GM12878 (cell line): ENCODE measurements around the gene MCFD2. TPM values are rescaled to one million over a fixed set of nuclear protein-coding genes. Genes with fewer than 3 reads are reported as not detected.
"Not testable (repeated sequence)": the region's sequence is repeated elsewhere in the genome, so short reads cannot be mapped to it uniquely, and the experiment has no call there.

Source experiments
- ATAC-seq: fragments of 200-7000 bp; cut with Tn5 transposase; 3 replicates; pipeline ENCODE4 v1.9.1; 2020; ENCODE audit warnings: mild to moderate bottlenecking, moderate library complexity
- BruUV-seq: library from RNA; stranded (reverse); fragments of 400-500 nt; replicated peaks from 2 replicates; lab custom pipeline; 2021; lab: Mats Ljungman, UMichigan
- CTCF ChIA-PET: fragments of 300-600 bp; sonication (Branson Sonifier 250); formaldehyde crosslinking; extraction: SDS; loops from one replicate; lab custom pipeline; 2021; ENCODE audit warnings: inconsistent platforms; lab: Yijun Ruan, JAX
- POLR2A ChIA-PET: fragments of 350-600 bp; formaldehyde crosslinking; extraction: SDS; loops from one replicate; lab custom pipeline; 2021; ENCODE audit warnings: inconsistent platforms; lab: Charles Lee
- RAD21 ChIA-PET: fragments of 300-600 bp; sonication (Branson Sonifier 250); formaldehyde crosslinking; loops from one replicate; lab custom pipeline; 2023; ENCODE audit warnings: antibody characterized with exemption; ENCODE audit not compliant: unreplicated experiment; lab: Charles Lee
- SMC1A ChIA-PET: fragments of 300-600 bp; sonication (Branson Sonifier 250); formaldehyde crosslinking; loops from one replicate; lab custom pipeline; 2023; ENCODE audit not compliant: unreplicated experiment, uncharacterized antibody; lab: Charles Lee
- DNase-seq: peaks from one replicate; pipeline ENCODE4 v3.0.0-alpha.2; 2011; ENCODE audit warnings: low read depth, low spot score
- FAIRE-seq: peaks from 3 replicates; lab custom pipeline; 2011; peaks lifted over from hg19 to GRCh38; lab: Jason Lieb, UNC
- H2AFZ ChIP-seq: 2 replicates; pipeline ENCODE4 v1.6.0; 2011; ENCODE audit warnings: low read depth, low read length, control low read depth; ENCODE audit not compliant: control insufficient read depth
- H3K27ac ChIP-seq: 2 replicates; pipeline ENCODE4 v1.5.1; 2011; ENCODE audit warnings: control low read depth; ENCODE audit not compliant: control insufficient read depth, insufficient read depth
- H3K27me3 ChIP-seq, 2 experiments: replicated peaks in 1 of 2; 2 replicates each; pipeline versions ENCODE4 v1.6.0 to v1.6.1; 2011; ENCODE audit warnings: low read length in 1 of 2; ENCODE audit not compliant: control insufficient read depth in 2 of 2, insufficient read depth in 2 of 2
- H3K36me3 ChIP-seq, 2 experiments: 2 replicates each; pipeline ENCODE4 v1.5.1; 2011; ENCODE audit warnings: low read length in 1 of 2; ENCODE audit not compliant: control insufficient read depth in 2 of 2, insufficient read depth in 2 of 2
- H3K4me1 ChIP-seq: 2 replicates; pipeline ENCODE4 v1.6.1; 2011; ENCODE audit warnings: mild to moderate bottlenecking, low read length, moderate library complexity, mixed read lengths; ENCODE audit not compliant: control insufficient read depth, insufficient read depth
- H3K4me2 ChIP-seq: 2 replicates; pipeline ENCODE4 v1.6.0; 2011; ENCODE audit warnings: control low read depth; ENCODE audit not compliant: control insufficient read depth, insufficient read depth
- H3K4me3 ChIP-seq: fragments of 200-600 bp; sonication (generic); 2 replicates; pipeline ENCODE4 v1.5.1; 2016
- H3K79me2 ChIP-seq: 2 replicates; pipeline ENCODE4 v1.6.0; 2011; ENCODE audit warnings: low read length; ENCODE audit not compliant: control insufficient read depth, insufficient read depth
- H3K9ac ChIP-seq: 2 replicates; pipeline ENCODE4 v1.8.0; 2011; ENCODE audit warnings: low read length, control low read depth, mixed read lengths; ENCODE audit not compliant: control insufficient read depth, insufficient read depth
- H3K9me3 ChIP-seq: replicated peaks from 3 replicates; pipeline ENCODE4 v1.5.1; 2011; ENCODE audit warnings: mild to moderate bottlenecking, low read length; ENCODE audit not compliant: control insufficient read depth, insufficient read depth
- H4K20me1 ChIP-seq: 2 replicates; pipeline ENCODE4 v1.6.0; 2011; ENCODE audit not compliant: control insufficient read depth, insufficient read depth
- HDAC6 ChIP-seq: fragments of 200-600 bp; sonication (generic); IDR thresholded peaks from one replicate; pipeline ENCODE4 v1.8.0; 2017; ENCODE audit warnings: antibody characterized with exemption; ENCODE audit not compliant: unreplicated experiment
- MYC ChIP-seq: IDR thresholded peaks from 2 replicates; pipeline ENCODE4 v1.6.1; 2011; ENCODE audit warnings: mild to moderate bottlenecking, low read length, moderate library complexity, inconsistent platforms; ENCODE audit not compliant: insufficient read depth, insufficient replicate concordance, insufficient read length, severe bottlenecking
- NR2C2 ChIP-seq: IDR thresholded peaks from 2 replicates; pipeline ENCODE4 v1.6.1; 2011; ENCODE audit warnings: borderline replicate concordance, low read depth; ENCODE audit not compliant: control insufficient read depth, insufficient read length
- RCOR1 ChIP-seq: conservative IDR thresholded peaks from 2 replicates; pipeline ENCODE4 v1.6.1; 2012; ENCODE audit warnings: low read depth, low read length, improper control_type of control experiment
- SIN3A ChIP-seq: IDR thresholded peaks from 2 replicates; pipeline ENCODE4 v1.6.1; 2012; ENCODE audit warnings: low read depth, low read length, improper control_type of control experiment
- TCF3 ChIP-seq: IDR thresholded peaks from 2 replicates; pipeline ENCODE4 v1.6.1; 2012; ENCODE audit warnings: low read depth, mild to moderate bottlenecking, low read length, borderline replicate concordance; ENCODE audit not compliant: insufficient read depth
- ZZZ3 ChIP-seq: IDR thresholded peaks from 2 replicates; pipeline ENCODE4 v1.6.1; 2011; ENCODE audit warnings: low read depth; ENCODE audit not compliant: control insufficient read depth, insufficient read length
- WGBS: methylation state at CpG from one replicate; pipeline ENCODE4 v1.1.6; 2016; ENCODE audit warnings: low lambda C conversion rate; ENCODE audit not compliant: insufficient replicate concordance, insufficient coverage; ENCODE audit errors: missing lambda C conversion rate; 5-methylcytosine and 5-hydroxymethylcytosine counted together
- in situ Hi-C: fragments of 300-500 bp; cut with MboI; formaldehyde crosslinking; loops from 9 replicates; pipeline ENCODE4 v1.14.3; 2018; ENCODE audit warnings: mixed read lengths
- intact Hi-C: fragments of 100-400 bp; cut with micrococcal nuclease; formaldehyde crosslinking; loops from one replicate; pipeline ENCODE4 v1.14.2; 2022; ENCODE audit not compliant: unreplicated experiment
- polyA plus RNA-seq, 11 experiments: library from polyadenylated mRNA; depleted of rRNA in 4 of 11; unstranded in 6 of 11; stranded (reverse) in 5 of 11; fragments of >200 nt; fragmentation: Nextera tagmentation in 4 of 11; fragmentation: Illumina TruSeq in 1 of 11; extraction: Ambion mirVana in 4 of 11; extraction: Trizol in 1 of 11; gene quantifications; 1 replicate in 1 of 11; 2 replicates in 10 of 11; pipeline versions ENCODE4 v1.2.1 to v1.2.3, GENCODE V29; 2011 to 2016; ENCODE audit warnings: inconsistent platforms in 2 of 11, missing spikeins in 2 of 11, low read depth in 1 of 11
- total RNA-seq, 4 experiments: library from RNA; depleted of rRNA in 3 of 4; stranded (reverse); fragments of >200 nt in 3 of 4; fragmentation: Illumina TruSeq in 1 of 4; extraction: Trizol in 1 of 4; gene quantifications; 2 replicates each; pipeline versions ENCODE4 v1.2.1 to v1.2.3, GENCODE V29; 2013 to 2021
- TF ChIP-seq, protein P1 (sequence below): IDR thresholded peaks from 2 replicates; pipeline ENCODE4 v1.6.1; 2012; ENCODE audit warnings: low read depth, low read length, improper control_type of control experiment
- TF ChIP-seq, protein P2 (sequence below): fragments of 450-650 bp; IDR thresholded peaks from 2 replicates; pipeline ENCODE4 v1.6.1; 2018; ENCODE audit warnings: mild to moderate bottlenecking, low read depth, moderate library complexity; ENCODE audit not compliant: partially characterized antibody

Gene MCFD2
- total and polyA plus RNA-seq, 10 of the 15 experiments (the other 5 are each of a cell fraction or from before 2014, with no cell fraction given): 35.0 to 57.3 (median 40.3) TPM

DNA sequence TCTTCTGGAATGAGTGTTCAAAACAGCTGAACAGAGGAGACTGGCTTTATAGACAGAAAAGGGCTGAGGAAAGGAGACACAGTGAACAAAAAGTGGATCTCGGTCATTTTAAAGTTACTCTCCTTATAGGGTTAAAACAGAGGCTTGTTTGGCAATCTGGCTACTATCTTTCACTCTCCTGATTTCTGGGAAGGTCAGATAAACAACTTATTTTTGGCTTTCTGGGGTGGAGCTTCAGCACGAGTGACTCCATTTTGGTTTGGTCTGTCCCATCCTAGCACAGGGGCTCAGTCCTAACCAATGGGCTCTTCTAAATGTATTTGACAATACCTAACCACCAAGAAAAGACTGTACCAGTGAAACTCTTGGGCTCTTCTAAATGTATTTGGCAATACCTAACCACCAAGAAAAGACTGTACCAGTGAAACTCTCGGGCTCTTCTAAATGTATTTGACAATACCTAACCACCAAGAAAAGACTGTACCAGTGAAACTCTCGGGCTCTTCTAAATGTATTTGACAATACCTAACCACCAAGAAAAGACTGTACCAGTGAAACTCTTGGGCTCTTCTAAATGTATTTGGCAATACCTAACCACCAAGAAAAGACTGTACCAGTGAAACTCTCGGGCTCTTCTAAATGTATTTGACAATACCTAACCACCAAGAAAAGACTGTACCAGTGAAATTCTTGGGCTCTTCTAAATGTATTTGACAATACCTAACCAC, 39.5 kb downstream of the MCFD2 start:
- FAIRE-seq, intact Hi-C loops, DNase-seq, H4K20me1 ChIP-seq, H3K36me3 ChIP-seq, H2AFZ ChIP-seq, H3K79me2 ChIP-seq, POLR2A ChIA-PET, H3K27ac ChIP-seq, in situ Hi-C loops, BruUV-seq, H3K27me3 ChIP-seq, H3K4me1 ChIP-seq, H3K9ac ChIP-seq, H3K9me3 ChIP-seq, H3K4me2 ChIP-seq, ATAC-seq, H3K4me3 ChIP-seq: not testable (repeated sequence)
- CTCF ChIA-PET: interaction anchor here (1.1 to 1.2 kb wide), 3 partner anchors 9 to 447 kb away, joined by 3 read pairs; no protein-coding TSS in a partner anchor
- 20% methylated on average over 4 of the region's 5 CpGs for WGBS
- RAD21 ChIA-PET: interaction anchor here (0.7 kb wide), 1 partner anchor 35 kb away, joined by 3 read pairs; no protein-coding TSS in a partner anchor
- SMC1A ChIA-PET: interaction anchor here (0.8 kb wide), 1 partner anchor 13 kb away, joined by 3 read pairs; no protein-coding TSS in a partner anchor

DNA sequence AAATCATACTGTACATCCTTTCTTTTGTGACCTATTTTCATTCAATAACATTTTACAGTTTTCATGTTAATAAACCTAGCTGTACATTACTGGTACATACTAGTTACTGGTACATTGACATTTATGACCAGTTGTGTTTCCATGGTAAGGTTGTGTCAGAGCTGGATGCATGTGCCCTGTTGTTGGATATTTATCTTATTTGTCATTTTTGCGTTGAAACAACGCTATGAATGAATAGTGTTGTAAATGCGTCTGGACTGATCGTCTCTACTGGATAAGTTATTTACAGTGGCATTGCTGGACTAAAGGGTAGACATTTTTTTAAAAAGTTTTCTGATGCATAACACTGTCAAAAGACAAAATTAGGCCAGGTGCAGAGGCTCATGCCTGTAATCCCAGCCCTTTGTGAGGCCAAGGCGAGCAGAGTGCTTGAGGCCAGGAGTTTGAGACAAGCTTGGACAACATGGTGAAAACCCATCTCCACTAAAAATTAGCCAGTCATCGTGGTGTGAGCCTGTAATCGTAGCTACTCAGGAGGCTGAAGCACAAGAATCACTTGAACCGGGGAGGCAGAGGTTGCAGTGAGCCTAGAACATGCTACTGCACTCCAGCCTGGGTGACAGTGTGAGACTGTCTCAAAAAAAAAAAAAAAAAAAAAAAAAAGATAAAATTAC, 40.2 kb downstream of the MCFD2 start:
- Histone ChIP-seq H3K4me1 (peaks cover 6% of the 10 kb centered on the region), H3K36me3 (no peaks in the 10 kb centered on the region), H3K27ac (no peak overlapping the region), H3K4me2 (no peak overlapping the region), H3K4me3 (no peak overlapping the region), H3K79me2 (no peaks in the 10 kb centered on the region), H3K9me3 (no peaks in the 10 kb centered on the region; the same call in 2 of the 3 replicates), H3K27me3 (peaks cover 2 to 5% of the 10 kb centered on the region in 2 experiments; a peak in 3 of 4 replicates), H3K9ac (no peak overlapping the region), H2AFZ (no peak overlapping the region), H4K20me1 (no peaks in the 10 kb centered on the region)
- ChIA-PET SMC1A (interaction anchor here (0.6 kb wide), 1 partner anchor 19 kb away, joined by 3 read pairs; no protein-coding TSS in a partner anchor), CTCF (interaction anchor here (1.1 kb wide), 1 partner anchor 14 kb away, joined by 3 read pairs; no protein-coding TSS in a partner anchor), RAD21 (interaction anchor here (0.8 kb wide), 2 partner anchors 230 to 854 kb away, joined by 3 read pairs; no protein-coding TSS in a partner anchor), POLR2A (interaction anchor here (0.6 kb wide), 1 partner anchor 303 kb away, joined by 7 read pairs; no protein-coding TSS in a partner anchor)
- intact Hi-C loops: no loop called here
- ATAC-seq (no peak), FAIRE-seq (no peak), DNase-seq (no peak)
- in situ Hi-C loops: no loop called here
- BruUV-seq: no TSS peak
- 63% methylated on average over 8 of the region's 8 CpGs for WGBS
- TF ChIP-seq MYC (no peak), ZZZ3 (no peak), HDAC6 (no peak), NR2C2 (no peak), TCF3 (no peak), RCOR1 (no peak), SIN3A (no peak)
- TF ChIP-seq, protein P1, sequence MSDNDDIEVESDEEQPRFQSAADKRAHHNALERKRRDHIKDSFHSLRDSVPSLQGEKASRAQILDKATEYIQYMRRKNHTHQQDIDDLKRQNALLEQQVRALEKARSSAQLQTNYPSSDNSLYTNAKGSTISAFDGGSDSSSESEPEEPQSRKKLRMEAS: no peak
- TF ChIP-seq, protein P2, sequence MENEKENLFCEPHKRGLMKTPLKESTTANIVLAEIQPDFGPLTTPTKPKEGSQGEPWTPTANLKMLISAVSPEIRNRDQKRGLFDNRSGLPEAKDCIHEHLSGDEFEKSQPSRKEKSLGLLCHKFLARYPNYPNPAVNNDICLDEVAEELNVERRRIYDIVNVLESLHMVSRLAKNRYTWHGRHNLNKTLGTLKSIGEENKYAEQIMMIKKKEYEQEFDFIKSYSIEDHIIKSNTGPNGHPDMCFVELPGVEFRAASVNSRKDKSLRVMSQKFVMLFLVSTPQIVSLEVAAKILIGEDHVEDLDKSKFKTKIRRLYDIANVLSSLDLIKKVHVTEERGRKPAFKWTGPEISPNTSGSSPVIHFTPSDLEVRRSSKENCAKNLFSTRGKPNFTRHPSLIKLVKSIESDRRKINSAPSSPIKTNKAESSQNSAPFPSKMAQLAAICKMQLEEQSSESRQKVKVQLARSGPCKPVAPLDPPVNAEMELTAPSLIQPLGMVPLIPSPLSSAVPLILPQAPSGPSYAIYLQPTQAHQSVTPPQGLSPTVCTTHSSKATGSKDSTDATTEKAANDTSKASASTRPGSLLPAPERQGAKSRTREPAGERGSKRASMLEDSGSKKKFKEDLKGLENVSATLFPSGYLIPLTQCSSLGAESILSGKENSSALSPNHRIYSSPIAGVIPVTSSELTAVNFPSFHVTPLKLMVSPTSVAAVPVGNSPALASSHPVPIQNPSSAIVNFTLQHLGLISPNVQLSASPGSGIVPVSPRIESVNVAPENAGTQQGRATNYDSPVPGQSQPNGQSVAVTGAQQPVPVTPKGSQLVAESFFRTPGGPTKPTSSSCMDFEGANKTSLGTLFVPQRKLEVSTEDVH: no peak
